NCI-H128 (cell line): Measurements from ENCODE around the gene ZDHHC11.
"Not testable (repeated sequence)": the region's sequence is repeated elsewhere in the genome, so short reads cannot be mapped to it uniquely, and the experiment has no call there.

ENCODE experiments used
- DNase-seq: peaks from one replicate; lab custom pipeline; 2025; ENCODE audit not compliant: unreplicated experiment; lab: John Stamatoyannopoulos, UW

Gene ZDHHC11

GRCh38 chr5:749101-749670 is 101.6 kb downstream of the ZDHHC11 start:
- DNase-seq, result no peak

- DNase-seq, result not testable (repeated sequence)
Measured at GRCh38 chr5:748011-748980, 102.5 kb downstream of the ZDHHC11 start.

- DNase-seq, result not testable (repeated sequence)
Measured at GRCh38 chr5:747303-747844, 103.4 kb downstream of the ZDHHC11 start.

DNA sequence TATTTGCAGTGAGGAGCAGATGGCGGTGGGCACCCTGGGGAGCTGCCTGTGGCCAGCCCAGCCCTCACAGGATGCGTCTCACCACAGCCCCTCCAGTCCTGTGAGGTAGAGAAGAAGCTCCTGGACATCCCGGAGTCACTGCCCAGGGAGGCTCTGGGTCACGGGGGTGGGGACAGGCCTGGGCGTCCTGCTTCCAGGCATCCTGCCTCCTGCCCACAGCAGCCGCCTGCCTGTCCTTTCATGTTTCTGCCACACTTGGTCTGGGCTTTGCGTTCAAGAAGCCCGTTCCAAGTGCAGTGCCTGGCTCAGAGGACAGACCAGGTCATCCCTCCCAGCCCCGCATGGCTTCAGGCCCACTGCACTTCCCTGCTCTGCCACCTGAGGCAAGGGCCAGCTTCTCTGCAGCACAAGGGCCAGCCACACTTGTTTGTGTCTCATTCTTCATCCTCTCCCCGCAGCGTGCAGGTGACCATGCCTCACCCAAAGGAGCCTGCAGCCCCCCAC is 104.5 kb downstream of the ZDHHC11 start:
- DNase-seq, result no peak
